ENCODE measurements around the gene PDGFA. TPM values are rescaled to one million over a fixed set of nuclear protein-coding genes. Genes with fewer than 3 reads are reported as not detected.

PDGFA gene
- total and polyA plus RNA-seq, 7 donors = 9.1 to 30.4 (median 15.9) TPM

DNA sequence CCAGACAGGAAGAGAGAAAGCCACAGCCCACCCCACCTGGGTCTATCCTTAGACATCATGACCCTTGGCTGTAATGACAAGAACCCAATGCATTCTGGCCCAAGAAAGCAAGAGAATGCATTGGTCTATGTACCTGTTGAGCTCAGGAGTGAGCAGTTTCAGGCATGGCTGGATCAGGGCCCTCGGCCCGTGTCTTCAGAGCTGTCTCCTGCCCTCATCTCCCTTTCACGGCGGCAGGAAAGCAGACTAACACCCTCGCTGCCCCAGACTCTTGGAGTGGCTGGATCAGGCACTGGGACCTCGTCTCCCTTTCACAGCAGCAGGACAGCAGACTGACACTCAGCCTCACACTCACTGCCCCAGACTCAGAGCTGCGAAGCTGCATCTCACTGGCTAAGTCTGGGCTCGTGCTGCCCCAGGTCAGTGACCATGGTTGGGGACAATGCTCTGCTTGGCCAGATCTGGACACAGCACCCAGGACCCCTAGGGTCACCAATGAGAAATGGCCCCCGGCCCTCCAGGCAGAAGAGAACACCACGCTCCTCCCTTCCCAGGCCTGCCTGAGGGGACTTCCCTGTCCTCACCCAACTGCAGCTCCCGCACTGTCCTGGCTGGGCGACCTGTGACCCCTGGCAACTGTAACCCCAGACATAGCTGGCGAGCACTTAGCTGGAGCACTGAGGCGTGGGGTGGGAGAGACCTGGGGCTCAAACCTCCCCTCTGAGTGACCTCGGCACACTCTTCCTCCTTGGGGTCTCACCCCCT is 12.9 kb upstream of the PDGFA start:
- no peaks in the 10 kb centered on the region for H3K9me3 ChIP-seq
- intact Hi-C loops (cut with DNase I) = no loop called here
- TF ChIP-seq, protein P1, sequence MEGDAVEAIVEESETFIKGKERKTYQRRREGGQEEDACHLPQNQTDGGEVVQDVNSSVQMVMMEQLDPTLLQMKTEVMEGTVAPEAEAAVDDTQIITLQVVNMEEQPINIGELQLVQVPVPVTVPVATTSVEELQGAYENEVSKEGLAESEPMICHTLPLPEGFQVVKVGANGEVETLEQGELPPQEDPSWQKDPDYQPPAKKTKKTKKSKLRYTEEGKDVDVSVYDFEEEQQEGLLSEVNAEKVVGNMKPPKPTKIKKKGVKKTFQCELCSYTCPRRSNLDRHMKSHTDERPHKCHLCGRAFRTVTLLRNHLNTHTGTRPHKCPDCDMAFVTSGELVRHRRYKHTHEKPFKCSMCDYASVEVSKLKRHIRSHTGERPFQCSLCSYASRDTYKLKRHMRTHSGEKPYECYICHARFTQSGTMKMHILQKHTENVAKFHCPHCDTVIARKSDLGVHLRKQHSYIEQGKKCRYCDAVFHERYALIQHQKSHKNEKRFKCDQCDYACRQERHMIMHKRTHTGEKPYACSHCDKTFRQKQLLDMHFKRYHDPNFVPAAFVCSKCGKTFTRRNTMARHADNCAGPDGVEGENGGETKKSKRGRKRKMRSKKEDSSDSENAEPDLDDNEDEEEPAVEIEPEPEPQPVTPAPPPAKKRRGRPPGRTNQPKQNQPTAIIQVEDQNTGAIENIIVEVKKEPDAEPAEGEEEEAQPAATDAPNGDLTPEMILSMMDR (IDR thresholded peaks at IDR 0.05) = no peak
- no peak overlapping the region for H3K4me3 ChIP-seq
- H3K4me1 ChIP-seq = no peaks in the 10 kb centered on the region
- H3K27me3 ChIP-seq (ENCODE audit: insufficient read depth in 3 of 3, low read length in 2 of 3) = peaks cover 0 to 23% (median 0%) of the 10 kb centered on the region in 3 donors
- H3K27ac ChIP-seq = no peak overlapping the region
- no peaks in the 10 kb centered on the region for H3K36me3 ChIP-seq (ENCODE audit: insufficient read depth in 1 of 2, low read depth in 1 of 2)
- DNase-seq = no peak
- 83 to 86% (median 85%) methylated on average over 13 to 15 of the region's 15 CpGs for WGBS, 3 donors
- no peak for ATAC-seq

DNA sequence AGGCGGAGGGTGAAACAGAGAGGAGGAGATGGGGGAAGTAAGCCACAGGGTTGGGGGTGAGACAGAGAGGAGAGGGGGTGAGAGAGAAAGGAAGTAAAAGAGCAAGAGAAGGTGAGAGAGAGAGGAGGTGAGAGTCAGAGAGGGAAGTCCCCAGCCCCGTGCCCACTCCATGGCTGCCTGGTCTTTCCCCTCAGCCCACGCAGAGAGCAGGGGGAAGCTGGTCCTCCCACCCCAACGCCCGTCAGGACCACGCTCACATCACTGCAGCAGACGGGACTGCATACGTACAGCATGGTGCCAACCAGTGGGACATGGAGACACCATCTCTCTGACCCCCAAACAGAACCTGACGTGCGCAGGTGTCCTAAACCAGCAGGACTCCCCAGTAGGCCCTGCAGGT is 12.1 kb upstream of the PDGFA start:
- DNase-seq = no peak
- Histone ChIP-seq H3K4me1 (no peaks in the 10 kb centered on the region), H3K27ac (no peak overlapping the region), H3K9me3 (peaks cover 2% of the 10 kb centered on the region), H3K27me3 (ENCODE audit: insufficient read depth in 3 of 3, low read length in 2 of 3) (peaks cover 0 to 23% (median 0%) of the 10 kb centered on the region in 3 donors), H3K36me3 (ENCODE audit: insufficient read depth in 1 of 2, low read depth in 1 of 2) (no peaks in the 10 kb centered on the region), H3K4me3 (no peak overlapping the region)
- ATAC-seq = no peak
- intact Hi-C loops (cut with DNase I) = no loop called here
- TF ChIP-seq, protein P1 (IDR thresholded peaks at IDR 0.05) = no peak
- 83 to 88% (median 86%) methylated on average over 10 of the region's 10 CpGs for WGBS, 3 donors

DNA sequence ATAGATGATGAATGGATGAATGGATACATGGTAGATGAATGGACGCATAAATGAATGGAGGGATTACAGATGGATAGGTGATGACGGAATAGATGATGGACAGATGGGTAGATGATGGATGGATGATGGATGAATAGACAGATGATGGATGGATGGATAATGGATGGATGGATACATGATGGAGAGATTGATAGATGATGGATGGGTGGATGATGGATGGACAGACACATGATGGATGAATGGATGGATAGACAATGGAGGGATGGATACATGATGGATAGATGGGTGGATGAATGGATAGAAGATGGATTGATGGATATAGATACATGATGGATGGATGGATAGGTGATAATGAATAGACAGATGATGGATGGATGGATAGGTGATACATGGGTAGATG is 8.8 kb upstream of the PDGFA start:
- intact Hi-C loops (cut with DNase I) = no loop called here
- DNase-seq (no peak), ATAC-seq (no peak)
- TF ChIP-seq, protein P1 (IDR thresholded peaks at IDR 0.05) = no peak
- H3K9me3 ChIP-seq = peaks cover 2% of the 10 kb centered on the region
- no peaks in the 10 kb centered on the region for H3K36me3 ChIP-seq (ENCODE audit: insufficient read depth in 1 of 2, low read depth in 1 of 2)
- no peak overlapping the region for H3K4me3 ChIP-seq
- 92 to 98% (median 95%) methylated on average over 2 of the region's 2 CpGs for WGBS, 3 donors
- H3K4me1 ChIP-seq = no peaks in the 10 kb centered on the region
- H3K27ac ChIP-seq = no peak overlapping the region
- H3K27me3 ChIP-seq (ENCODE audit: insufficient read depth in 3 of 3, low read length in 2 of 3) = peaks cover 0 to 27% (median 0%) of the 10 kb centered on the region in 3 donors

DNA sequence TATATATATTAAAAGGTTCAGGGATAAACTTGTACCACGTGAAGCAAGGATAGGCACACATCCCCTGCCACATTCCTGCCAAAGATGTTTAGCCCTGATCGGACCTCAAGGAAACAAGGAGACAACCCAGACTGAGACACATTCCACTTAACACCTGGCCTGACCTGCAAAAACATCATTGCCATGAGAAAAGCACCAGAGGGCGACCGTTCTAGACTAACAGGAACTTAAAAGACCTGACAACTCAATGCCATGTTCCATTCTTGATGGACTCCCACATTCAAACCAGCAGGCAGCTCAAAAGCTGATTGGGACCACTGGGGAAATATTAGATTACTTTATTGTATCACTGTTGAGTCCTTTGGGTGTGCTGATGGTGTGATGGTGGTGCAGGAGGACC is 8.1 kb upstream of the PDGFA start:
- intact Hi-C loops (cut with DNase I) = no loop called here
- Histone ChIP-seq H3K4me1 (no peaks in the 10 kb centered on the region), H3K27me3 (ENCODE audit: insufficient read depth in 3 of 3, low read length in 2 of 3) (peaks cover 0 to 27% (median 0%) of the 10 kb centered on the region in 3 donors), H3K9me3 (peaks cover 2% of the 10 kb centered on the region), H3K4me3 (no peak overlapping the region), H3K27ac (no peak overlapping the region), H3K36me3 (ENCODE audit: insufficient read depth in 1 of 2, low read depth in 1 of 2) (no peaks in the 10 kb centered on the region)
- DNase-seq = no peak
- WGBS, 3 donors = 86 to 91% (median 90%) methylated on average over 4 of the region's 4 CpGs
- TF ChIP-seq, protein P1 (IDR thresholded peaks at IDR 0.05) = no peak
- ATAC-seq = no peak
